Raji (cell line): Measurements from ENCODE around the gene CDC7.
A peak's percentile ranks its signal among the peaks of the same experiment; 100 is the strongest.

ENCODE experiments used
- POLR2A ChIP-seq: IDR thresholded peaks from 2 replicates; pipeline ENCODE4 v1.6.1; 2011; ENCODE audit warnings: low read depth, low read length, control low read depth; ENCODE audit not compliant: insufficient read depth

Gene CDC7

GRCh38 chr1:91500756-91501522, at the start of gene CDC7:
Gene CDC7, plus strand, starts transcription at chr1:91500851. Its CDS starts 866 bp downstream, at chr1:91501717.
- peak; percentile 90 for TF ChIP-seq POLR2A

- no peak for TF ChIP-seq POLR2A
Observed at GRCh38 chr1:91454136-91454535, 46.5 kb upstream of the CDC7 start.

DNA sequence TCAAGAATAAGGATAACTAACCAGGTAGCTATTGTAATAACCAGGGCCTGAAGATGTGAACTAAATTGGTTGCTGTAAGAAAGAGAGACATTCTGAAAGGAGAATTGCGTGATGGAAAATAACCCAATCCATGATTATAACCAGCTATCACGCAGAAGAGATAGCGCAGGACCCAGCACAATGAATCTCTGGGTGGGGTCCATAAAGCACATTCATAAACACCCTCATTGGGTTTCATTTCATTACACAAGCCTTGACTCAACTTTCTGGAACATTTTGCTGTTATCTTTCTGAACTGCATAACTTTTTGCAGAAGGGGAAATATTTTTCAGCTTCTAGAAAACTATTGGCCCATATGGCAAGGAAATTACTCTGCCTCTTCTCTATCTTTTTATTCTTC, 45.3 kb upstream of the CDC7 start:
- no peak for TF ChIP-seq POLR2A

GRCh38 chr1:91455896-91456295, 44.8 kb upstream of the CDC7 start:
- TF ChIP-seq POLR2A, result no peak

GRCh38 chr1:91476533-91477217, 24.0 kb upstream of the CDC7 start:
- no peak for TF ChIP-seq POLR2A

DNA sequence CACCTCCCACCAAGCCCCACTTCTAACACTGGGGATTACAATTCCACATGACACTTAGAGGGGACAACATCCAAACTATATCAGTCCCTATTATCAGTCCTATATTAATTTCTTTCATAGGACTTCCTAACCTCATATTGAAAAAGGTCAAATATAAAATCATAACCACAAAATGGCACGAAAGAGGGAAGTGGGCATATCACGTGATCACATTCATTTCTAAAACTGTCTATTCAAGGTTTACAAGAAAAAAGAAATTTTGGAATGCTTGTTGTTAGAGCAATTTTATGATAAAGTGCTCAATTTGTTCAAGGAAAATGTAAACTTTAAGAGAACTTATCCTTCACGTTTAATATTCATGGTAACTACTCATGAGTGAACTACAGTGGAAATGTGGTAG, 13.2 kb upstream of the CDC7 start:
- TF ChIP-seq POLR2A, result no peak

DNA sequence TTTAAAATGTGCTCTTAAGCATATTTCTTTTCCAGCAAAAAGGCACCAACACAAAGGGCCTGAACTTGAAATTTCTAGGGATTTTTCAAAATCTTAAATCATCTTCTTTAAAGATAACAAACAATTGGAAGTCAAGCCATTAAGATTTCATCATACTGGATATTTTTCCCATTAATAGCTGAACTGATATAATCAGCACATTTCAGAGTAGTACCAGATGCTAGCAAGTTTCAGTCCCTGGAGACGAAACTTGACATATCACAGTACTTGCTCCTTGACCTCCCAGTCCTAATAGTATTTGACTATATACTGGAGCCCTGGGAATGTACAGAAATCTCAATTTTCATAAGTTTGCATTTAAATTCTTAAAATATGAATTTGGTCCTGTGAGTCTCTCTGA, 10.2 kb upstream of the CDC7 start:
- no peak for TF ChIP-seq POLR2A

- no peak for TF ChIP-seq POLR2A
Observed at GRCh38 chr1:91498035-91498434, 2.6 kb upstream of the CDC7 start.

DNA sequence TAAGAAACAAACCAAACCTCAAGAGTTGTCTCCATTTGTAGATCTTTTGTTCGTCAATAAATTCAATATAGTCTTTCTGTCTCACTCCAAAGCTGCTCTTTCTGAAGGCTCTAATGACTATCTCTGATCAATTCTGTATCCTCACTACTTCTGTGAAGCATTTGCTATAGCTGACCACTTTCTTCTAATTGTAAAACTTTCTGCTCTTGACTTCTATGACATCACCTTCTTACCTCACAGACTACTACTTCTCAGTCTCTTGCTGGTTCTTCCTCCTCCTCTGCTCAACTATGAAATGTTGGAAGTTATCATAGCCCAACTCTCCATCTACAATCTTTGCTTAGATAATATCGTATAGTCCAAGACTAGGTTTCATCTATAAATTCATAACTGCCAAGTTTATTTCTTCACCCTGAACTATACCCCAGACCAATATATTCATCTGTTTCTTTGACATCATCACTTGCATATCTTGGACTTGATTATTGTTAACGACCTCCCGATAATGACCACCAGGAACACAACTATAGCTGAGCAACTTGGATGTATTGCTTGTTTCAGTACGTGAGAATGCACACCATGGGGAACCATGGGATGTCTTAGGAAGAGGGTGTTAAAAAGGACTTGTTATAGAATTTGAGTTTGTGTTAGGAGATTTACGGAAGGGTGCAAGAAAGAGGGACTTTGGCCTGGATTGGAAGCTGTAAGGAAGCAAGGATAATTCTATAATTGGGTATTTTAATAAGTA, 2.0 kb upstream of the CDC7 start:
- no peak for TF ChIP-seq POLR2A

DNA sequence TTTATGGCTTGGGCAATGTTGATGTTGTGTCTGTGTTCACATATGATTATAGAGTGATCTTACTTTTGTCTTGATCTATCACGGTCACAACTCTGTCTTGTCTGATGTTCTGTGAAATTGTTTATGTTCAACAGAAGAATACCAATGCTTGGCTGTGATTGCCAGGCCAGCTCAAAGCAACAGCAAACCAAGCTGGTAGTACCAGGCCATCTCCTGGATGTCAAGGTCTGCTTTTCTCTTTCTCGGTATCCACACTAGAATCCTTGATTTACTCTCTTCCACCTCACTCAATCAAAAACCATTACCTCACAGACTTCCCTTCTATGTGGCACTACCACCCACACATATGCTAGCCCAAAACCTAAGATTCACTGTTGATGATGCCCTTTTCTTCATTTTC, 1.3 kb upstream of the CDC7 start:
- no peak for TF ChIP-seq POLR2A

GRCh38 chr1:91499904-91500755, 521 bp upstream of the CDC7 start:
- no peak for TF ChIP-seq POLR2A

- no peak for TF ChIP-seq POLR2A
Observed at GRCh38 chr1:91501523-91501851, 836 bp downstream of the CDC7 start.

DNA sequence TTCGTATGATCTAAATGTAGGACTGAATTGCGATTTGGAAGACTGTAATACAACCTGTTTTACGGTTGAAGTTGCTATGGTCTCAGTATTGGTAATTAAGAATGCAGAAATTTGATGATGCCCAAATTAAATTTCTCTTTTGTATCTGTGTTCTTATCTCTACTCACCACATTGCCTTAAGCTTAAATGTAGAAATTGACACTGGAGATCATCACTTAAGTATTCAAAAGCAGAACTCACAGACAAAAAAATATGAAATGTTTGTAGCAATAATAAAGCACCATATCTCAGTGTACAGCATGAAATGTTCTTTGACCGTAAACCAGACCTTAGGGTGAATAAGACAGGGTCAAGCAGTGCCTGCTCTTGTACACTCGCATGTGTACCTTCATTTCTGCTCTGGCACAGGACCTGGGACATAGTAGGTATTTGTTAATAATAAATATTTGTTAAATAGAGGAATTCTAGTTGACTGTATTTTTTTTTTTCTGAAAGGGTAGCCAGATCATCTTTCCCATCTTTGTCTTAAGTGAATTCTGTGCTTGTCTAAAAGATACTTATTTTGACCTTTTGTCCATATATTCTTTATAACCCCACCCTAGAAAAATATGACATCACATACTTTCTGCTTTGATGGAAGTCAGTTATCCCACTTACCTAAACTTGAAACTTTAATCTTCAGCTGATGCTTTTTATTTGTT, 1.5 kb downstream of the CDC7 start:
- TF ChIP-seq POLR2A, result no peak

DNA sequence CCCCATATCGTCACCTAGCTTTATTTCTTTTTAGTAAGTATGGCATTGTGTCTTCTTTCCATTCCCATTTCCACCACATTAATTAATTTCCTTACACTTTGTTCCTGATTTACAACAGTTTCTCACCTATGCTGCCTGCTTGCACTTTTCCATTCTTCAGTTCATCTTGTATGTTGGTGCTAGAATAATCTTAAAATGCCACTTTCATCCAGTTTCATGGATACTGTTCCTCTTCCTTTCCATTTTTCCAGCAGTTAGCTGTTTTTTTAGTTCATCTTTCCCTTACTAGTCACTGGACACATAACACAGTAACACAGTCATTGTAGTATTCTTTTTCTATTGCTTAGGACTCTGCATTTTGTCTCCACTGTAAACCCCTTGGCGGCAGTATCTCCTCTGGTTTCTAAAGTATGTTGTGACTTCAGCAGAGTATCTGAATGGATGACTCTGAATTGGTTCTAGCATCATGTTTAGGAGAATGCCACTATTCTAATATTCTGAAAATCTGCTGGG, 2.1 kb downstream of the CDC7 start:
- no peak for TF ChIP-seq POLR2A

GRCh38 chr1:91503332-91503900, 2.8 kb downstream of the CDC7 start:
- no peak for TF ChIP-seq POLR2A
